LNCaP clone FGC (cell line): ENCODE results near the gene ACTN2.

Experiments used
- DNase-seq: peaks from one replicate; pipeline ENCODE4 v3.0.0-alpha.2; 2011; ENCODE audit warnings: low read depth
- H3K4me3 ChIP-seq: 2 replicates; pipeline ENCODE4 v1.5.1; 2011; ENCODE audit warnings: mild to moderate bottlenecking, low read depth, low read length, control low read depth
- TF ChIP-seq, protein P1 (sequence below): IDR thresholded peaks from 2 replicates; pipeline ENCODE4 v1.5.1; 2012; ENCODE audit warnings: mild to moderate bottlenecking; ENCODE audit not compliant: control insufficient read depth, insufficient read depth; ENCODE audit errors: extremely low read depth

Gene ACTN2

DNA sequence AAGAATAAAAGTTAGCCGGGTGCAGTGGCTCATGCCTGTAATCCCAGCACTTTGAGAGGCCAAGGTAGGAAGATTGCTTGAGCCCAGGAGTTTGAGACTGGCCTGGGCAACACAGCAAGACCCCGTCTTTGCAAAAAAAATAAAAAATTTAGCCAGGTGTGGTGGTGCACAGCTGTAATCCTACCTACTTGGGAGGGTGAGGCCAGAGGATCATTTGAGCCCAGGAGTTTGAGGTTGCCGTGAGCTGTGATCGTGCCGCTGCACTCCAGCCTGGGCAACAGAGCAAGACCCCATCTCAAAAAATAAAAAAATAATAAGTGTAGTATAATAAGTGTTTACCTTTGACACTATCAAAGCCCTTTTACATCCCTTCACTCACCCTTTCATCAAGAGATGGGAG, 5.0 kb downstream of the ACTN2 start:
- no peak for DNase-seq
- TF ChIP-seq, protein P1, sequence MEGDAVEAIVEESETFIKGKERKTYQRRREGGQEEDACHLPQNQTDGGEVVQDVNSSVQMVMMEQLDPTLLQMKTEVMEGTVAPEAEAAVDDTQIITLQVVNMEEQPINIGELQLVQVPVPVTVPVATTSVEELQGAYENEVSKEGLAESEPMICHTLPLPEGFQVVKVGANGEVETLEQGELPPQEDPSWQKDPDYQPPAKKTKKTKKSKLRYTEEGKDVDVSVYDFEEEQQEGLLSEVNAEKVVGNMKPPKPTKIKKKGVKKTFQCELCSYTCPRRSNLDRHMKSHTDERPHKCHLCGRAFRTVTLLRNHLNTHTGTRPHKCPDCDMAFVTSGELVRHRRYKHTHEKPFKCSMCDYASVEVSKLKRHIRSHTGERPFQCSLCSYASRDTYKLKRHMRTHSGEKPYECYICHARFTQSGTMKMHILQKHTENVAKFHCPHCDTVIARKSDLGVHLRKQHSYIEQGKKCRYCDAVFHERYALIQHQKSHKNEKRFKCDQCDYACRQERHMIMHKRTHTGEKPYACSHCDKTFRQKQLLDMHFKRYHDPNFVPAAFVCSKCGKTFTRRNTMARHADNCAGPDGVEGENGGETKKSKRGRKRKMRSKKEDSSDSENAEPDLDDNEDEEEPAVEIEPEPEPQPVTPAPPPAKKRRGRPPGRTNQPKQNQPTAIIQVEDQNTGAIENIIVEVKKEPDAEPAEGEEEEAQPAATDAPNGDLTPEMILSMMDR: no peak
- no peak overlapping the region for H3K4me3 ChIP-seq

GRCh38 chr1:236692128-236692527, 5.8 kb downstream of the ACTN2 start:
- TF ChIP-seq, protein P1: no peak
- H3K4me3 ChIP-seq: no peak overlapping the region
- no peak for DNase-seq

DNA sequence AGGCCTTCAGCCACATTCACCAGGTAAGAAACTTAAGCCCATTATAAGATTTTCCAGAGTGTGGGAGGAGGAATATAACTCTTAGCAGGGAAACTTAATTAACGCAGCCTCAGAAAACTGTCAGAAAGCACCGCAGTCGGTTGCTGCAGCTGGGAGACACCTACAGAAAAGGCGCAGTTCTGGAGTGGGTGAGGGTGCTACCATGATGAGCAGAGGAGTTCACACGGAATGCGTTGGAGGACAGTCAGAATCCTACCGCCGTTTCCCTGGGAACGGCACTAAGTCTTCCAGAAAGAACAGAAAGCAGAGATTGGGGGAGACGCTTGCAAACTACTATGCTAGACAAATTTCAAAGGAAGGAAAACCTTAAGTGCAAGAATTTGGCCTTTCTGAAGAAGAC, 6.4 kb downstream of the ACTN2 start:
- no peak for DNase-seq
- TF ChIP-seq, protein P1: no peak
- no peak overlapping the region for H3K4me3 ChIP-seq

- no peak for DNase-seq
- no peak overlapping the region for H3K4me3 ChIP-seq
- TF ChIP-seq, protein P1: no peak
These were observed 13.1 kb downstream of the ACTN2 start for GRCh38 chr1:236699366-236699765.

GRCh38 chr1:236700903-236701302, 14.6 kb downstream of the ACTN2 start:
- DNase-seq: no peak
- TF ChIP-seq, protein P1: no peak
- no peak overlapping the region for H3K4me3 ChIP-seq

- DNase-seq: no peak
- TF ChIP-seq, protein P1: no peak
- H3K4me3 ChIP-seq: no peak overlapping the region
These were observed 15.5 kb downstream of the ACTN2 start for GRCh38 chr1:236701782-236702181.

DNA sequence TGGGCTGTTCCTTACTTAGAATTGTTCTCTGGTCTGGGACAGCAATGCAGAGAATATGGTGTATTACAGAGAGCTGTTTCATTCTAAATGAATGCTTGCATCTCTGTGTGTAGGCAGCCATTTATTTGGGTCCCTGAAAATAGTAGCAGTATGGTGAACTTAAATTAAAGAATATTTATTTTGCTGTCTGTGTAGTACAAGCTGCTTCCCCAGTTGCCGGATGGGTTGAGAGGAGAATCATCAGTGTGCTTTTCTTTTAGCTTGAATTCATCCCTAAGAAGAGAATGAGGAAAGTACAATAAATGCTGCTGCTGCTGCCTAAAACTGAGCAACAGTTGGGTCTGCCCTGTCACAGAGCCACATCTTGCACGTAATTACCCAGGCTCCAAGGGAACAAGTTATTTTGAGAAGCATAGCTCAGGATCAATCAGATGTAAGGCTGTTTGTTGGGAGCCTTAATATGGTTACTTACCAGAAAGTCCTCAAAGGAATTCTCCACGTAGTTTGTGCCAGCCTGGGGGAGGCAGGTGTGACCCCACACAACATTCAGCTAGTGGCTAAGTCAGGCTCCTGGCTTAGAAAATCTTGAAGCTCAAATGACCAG, 16.6 kb downstream of the ACTN2 start:
- TF ChIP-seq, protein P1: no peak
- H3K4me3 ChIP-seq: no peak overlapping the region

More for the DNA sequence above, 16.6 kb downstream of the ACTN2 start:
- DNase-seq: no peak
